Stimulated activated CD4-positive, alpha-beta T cell treated with anti-CD3 and anti-CD28 coated beads, Interleukin-1b, Interleukin-23, amount 100 ng/mL, for 4 hours (primary cell): ENCODE results near the gene FOXP1.
A peak's percentile ranks its signal among the peaks of the same experiment; 100 is the strongest.

Experiments used
- DNase-seq, 2 donors: peaks; one replicate each; pipeline ENCODE4 v3.0.0-alpha.2; 2020; ENCODE audit warnings: low read depth in 2 of 2

FOXP1 gene

GRCh38 chr3:71486831-71487230 is 96.7 kb downstream of the FOXP1 start:
- no peak for DNase-seq

- no peak for DNase-seq
Observed at GRCh38 chr3:71485896-71486295, 97.6 kb downstream of the FOXP1 start.

GRCh38 chr3:71484452-71484851 is 99.1 kb downstream of the FOXP1 start:
- no peak for DNase-seq

GRCh38 chr3:71484047-71484446 is 99.5 kb downstream of the FOXP1 start:
- no peak for DNase-seq

- no peak for DNase-seq
Observed at GRCh38 chr3:71482771-71483170, 100.8 kb downstream of the FOXP1 start.

- peak; percentile 45 to 61 for DNase-seq
Observed at GRCh38 chr3:71478568-71478967, 105.0 kb downstream of the FOXP1 start.

- no peak for DNase-seq
Observed at GRCh38 chr3:71476950-71477349, 106.6 kb downstream of the FOXP1 start.

- no peak for DNase-seq
Observed at GRCh38 chr3:71469138-71469435, 114.4 kb downstream of the FOXP1 start.

- DNase-seq = no peak
Observed at GRCh38 chr3:71468311-71469137, 115.0 kb downstream of the FOXP1 start.

- DNase-seq = no peak
Observed at GRCh38 chr3:71466483-71466882, 117.0 kb downstream of the FOXP1 start.

GRCh38 chr3:71465371-71466036 is 118.0 kb downstream of the FOXP1 start:
- no peak for DNase-seq

- no peak for DNase-seq
Observed at GRCh38 chr3:71464613-71465012, 118.9 kb downstream of the FOXP1 start.

- no peak for DNase-seq
Observed at GRCh38 chr3:71463617-71464016, 119.9 kb downstream of the FOXP1 start.

- DNase-seq = no peak
Observed at GRCh38 chr3:71462586-71462985, 120.9 kb downstream of the FOXP1 start.

- no peak for DNase-seq
Observed at GRCh38 chr3:71461749-71462483, 121.6 kb downstream of the FOXP1 start.

GRCh38 chr3:71461114-71461513 is 122.4 kb downstream of the FOXP1 start:
- no peak for DNase-seq

GRCh38 chr3:71458895-71459294 is 124.6 kb downstream of the FOXP1 start:
- no peak for DNase-seq

- DNase-seq = no peak
Observed at GRCh38 chr3:71456826-71457225, 126.7 kb downstream of the FOXP1 start.

GRCh38 chr3:71456156-71456555 is 127.4 kb downstream of the FOXP1 start:
- no peak for DNase-seq

GRCh38 chr3:71454512-71455403 is 128.8 kb downstream of the FOXP1 start:
- no peak for DNase-seq

- DNase-seq = no peak
Observed at GRCh38 chr3:71453822-71454511, 129.6 kb downstream of the FOXP1 start.
